H4 (cell line): ENCODE results near the gene SAMD9. TPM values are rescaled to one million over a fixed set of nuclear protein-coding genes. Genes with fewer than 3 reads are reported as not detected.
"Not testable (repeated sequence)": the region's sequence is repeated elsewhere in the genome, so short reads cannot be mapped to it uniquely, and the experiment has no call there.

Experiments
- DNase-seq: peaks from one replicate; pipeline ENCODE4 v3.0.0-alpha.2; 2015; ENCODE audit warnings: low spot score
- total RNA-seq: library from RNA; depleted of rRNA; stranded (reverse); fragments of >200 nt; shearing (Covaris generic); gene quantifications from 2 replicates; pipeline ENCODE4 v1.2.3, GENCODE V29; 2014; rRNA removed

Gene SAMD9
- 24.0 and 36.5 TPM in 2 replicates for total RNA-seq

DNA sequence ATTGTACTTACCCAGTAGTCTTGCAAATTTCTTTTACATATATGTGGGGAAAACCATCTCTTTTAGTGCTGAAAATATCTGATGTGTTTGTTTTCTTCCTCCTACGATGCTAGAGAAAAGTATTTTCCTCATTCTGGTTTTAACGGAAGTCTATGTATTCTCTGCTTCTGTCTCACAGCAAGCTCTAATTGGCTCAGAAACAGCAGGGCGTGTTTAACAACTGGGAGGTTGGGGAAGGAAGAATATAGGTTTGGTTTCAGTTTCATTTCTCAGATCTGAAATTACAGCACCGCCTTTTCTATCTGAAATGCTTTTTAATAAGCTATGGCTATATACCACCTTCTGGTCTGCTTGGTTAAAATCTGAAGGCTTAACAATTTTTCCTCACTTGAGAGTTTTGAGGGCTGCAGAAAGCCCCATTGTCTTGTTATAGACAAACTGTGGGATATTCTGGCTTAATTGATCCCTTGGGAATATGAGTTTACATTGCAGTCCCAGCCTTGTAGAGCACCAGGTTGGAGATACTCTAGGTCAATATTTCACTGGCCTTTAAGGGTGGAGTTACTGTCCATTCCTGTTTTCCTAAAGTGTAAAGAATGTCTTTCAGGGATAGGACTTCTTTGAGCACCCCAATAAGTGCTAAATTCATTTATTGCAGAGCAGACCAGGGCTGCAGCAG is at the start of gene SAMD9:
TSS of gene SAMD9 (minus strand) at position 128 of the 679 bp plus-strand sequence. CDS start 11,882 bp downstream, outside the sequence.
- peak; percentile 97 for DNase-seq

DNA sequence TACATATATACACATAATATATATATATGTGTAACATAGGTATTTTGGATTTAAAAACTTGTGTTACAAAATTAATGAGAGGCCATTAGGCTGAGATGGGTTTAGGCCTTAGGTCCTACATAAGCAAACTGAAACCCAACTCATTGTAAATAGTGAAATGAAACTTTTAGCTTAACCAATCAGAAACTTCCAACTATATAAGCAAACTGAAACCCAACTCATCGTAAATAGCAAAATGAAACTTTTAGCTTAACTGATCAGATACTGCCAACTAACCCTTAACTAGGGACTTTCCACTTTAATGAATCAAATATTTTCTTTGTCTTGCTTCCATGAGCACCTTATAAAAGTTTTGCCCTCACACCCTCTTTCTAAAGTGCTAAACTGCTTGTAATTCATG is 47.7 kb upstream of the SAMD9 start:
- peak; percentile 49 for DNase-seq

DNA sequence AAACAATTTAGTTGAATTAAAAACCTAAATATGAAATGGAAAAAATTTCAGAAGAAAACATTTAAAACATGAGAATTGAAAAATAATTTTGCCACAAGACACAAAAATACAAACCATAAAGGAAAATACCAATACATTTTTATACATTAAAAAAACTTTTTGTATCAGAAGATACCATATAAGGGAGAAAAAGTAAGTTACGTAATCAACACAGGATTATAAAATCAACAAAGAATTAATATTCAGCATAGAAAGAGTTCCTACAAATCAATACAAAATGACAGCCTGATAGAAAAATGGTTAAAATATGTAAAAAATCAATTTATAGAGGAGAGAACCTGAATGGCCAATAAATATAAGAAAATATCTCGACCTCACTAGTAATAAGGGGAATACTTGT is 47.0 kb upstream of the SAMD9 start:
- no peak for DNase-seq

GRCh38 chr7:93161181-93161762 is 43.5 kb upstream of the SAMD9 start:
- DNase-seq = no peak

GRCh38 chr7:93160410-93160809 is 42.6 kb upstream of the SAMD9 start:
- no peak for DNase-seq

DNA sequence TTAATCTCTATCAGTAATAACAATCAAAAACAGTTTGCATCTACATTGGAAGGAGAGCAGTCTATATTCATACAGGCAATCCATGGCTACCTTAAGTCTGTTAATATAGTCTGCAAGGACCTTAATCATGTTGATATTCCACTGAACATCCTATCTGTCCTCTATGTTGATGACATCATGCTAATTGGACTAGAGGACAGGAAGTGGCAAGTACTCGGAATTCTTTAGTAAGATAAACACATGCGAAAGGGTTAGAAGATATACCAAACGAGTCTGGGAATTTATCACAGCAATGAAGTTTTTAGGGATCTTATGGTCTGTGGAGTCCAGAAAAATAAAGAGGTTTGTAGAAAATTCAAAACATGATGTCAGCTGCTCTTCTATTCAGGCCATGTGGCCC is 41.7 kb upstream of the SAMD9 start:
- peak; percentile 56 for DNase-seq

DNA sequence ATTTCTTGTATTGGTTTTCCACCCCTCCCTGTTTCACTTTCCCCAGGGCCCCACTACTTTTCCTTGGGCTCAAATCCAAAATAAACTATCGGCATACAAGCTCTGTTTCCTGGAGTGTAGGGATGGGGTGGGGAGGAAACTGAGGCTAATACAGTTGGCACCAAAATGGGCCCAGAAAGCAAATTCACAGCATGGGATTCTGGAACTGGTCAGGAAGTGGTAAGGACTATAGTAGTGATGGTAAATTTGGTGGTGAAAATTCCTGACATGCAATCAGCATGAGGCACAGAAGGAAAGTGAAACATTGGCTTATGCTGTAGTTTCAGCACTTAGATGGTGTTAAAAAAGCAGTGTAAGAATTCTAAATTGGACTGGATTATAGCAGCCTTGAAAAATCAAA is 39.1 kb upstream of the SAMD9 start:
- peak; percentile 58 for DNase-seq

GRCh38 chr7:93150200-93150835 is 32.5 kb upstream of the SAMD9 start:
- DNase-seq = no peak

DNA sequence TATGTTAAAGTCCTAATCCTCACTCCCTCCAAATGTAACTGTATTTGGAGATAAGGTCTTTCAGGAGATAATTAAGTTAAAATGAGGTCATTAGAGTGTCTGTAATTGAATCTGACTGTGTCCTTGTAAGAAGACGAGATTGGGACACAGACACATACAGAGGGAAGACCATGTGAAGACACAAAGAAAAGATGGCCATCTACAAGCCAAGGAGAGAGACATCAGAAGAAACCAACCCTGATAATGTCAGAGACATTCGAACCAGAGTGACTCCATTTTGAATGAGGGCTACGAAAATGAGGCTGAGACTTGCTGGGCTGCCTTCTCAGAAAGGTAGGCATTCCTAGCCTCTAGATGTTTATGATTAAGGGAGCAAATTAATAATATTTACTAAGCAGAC is 30.9 kb upstream of the SAMD9 start:
- no peak for DNase-seq

DNA sequence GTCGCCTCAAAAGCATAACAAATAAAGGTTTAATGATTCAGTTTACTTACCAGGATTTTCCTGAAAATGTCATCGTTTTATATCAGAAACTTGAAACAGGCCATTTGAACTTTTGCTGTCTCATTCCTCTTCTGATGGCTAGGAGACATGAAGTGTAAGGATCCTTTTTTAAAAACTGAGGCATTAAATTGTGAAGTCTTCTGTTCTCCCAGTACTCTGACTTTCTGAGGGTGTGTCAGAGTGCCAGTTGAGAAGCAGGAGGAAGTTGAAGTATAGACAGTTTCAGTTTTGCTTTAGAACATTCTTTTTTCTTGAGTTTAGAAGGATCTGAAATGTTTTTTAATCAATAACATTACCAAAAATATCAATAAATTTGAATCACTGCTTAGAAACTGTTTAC is 30.4 kb upstream of the SAMD9 start, which contains the start of gene SAMD9L:
TSS of gene SAMD9L (minus strand) at position 242 of the 400 bp plus-strand sequence. CDS start 12,414 bp downstream, outside the sequence.
- DNase-seq = peak; percentile 43

- DNase-seq = peak; percentile 85
Measured at GRCh38 chr7:93147363-93147762, 29.6 kb upstream of the SAMD9 start.

DNA sequence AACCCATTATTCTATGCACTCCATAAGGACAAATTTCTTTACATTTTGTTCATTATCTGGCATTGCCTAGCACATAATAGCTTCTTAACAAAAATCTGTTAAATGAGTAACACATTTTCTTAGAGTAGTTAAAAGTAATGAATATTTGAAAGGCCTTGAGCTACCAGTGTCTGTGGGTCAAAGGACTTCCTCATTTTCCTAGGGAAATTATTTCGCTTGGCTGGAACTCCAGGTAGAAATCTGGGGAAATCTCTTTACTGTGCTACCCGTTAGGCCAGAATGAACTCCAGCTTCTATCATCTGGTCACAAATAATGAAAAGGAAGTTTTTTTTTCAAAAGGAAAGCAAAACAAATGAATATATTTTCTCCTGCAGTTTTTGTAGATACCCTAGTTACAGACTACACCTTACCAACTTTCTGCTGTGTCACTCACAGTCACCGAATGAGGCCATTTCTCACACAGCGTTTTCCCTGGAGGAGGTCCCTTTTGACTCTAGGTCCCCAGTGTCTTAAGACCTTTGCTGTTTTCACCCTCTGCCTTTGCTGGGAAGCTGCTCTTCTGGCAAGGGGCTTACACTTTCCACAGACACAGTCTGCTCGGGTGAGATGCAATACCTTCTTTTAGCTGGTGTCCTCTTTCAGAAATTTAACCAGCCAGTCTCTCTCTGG is 28.8 kb upstream of the SAMD9 start:
- no peak for DNase-seq

GRCh38 chr7:93146036-93146435 is 28.3 kb upstream of the SAMD9 start:
- no peak for DNase-seq

DNA sequence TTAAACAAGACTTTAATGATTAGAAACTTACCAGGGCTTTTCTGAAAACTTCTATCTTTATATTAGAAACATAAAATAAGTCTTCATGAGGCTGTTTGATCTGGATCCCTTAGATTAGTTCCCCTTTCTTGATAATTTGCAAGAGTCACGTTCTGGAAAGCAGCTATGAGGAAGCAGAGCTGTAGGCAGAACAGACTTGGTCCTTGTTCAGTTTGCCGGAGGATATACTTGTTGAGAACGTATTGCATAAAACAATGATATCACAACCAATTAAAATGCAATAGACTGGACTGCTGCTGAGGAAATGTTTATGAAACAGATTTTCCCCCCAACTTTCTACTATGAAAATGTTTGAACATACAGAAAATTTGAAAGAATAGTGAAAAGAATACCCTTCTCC is 27.6 kb upstream of the SAMD9 start:
- DNase-seq = no peak

DNA sequence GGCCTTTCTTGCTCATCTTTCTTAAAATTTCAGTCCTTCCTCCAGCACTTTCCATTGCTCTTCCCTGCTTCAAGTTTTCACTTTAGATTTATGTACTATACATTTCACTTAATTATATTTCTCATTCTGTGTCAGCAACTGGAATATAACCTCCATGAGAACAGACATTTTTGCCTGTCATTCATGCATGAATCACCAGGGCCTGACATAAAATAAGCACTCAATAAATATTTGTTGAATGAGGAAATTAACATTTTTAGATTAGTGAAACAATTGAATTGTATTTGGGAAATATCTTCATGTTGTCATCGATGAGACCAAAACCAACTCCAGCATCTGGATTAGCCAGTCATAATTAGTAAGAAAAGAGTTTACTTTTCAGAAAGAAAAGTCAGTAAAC is 24.3 kb upstream of the SAMD9 start:
- no peak for DNase-seq

- DNase-seq = no peak
Measured at GRCh38 chr7:93140582-93141191, 22.9 kb upstream of the SAMD9 start.

- no peak for DNase-seq
Measured at GRCh38 chr7:93138576-93138975, 20.8 kb upstream of the SAMD9 start.

- DNase-seq = no peak
Measured at GRCh38 chr7:93133005-93133404, 15.2 kb upstream of the SAMD9 start.

GRCh38 chr7:93132216-93132615 is 14.4 kb upstream of the SAMD9 start:
- DNase-seq = no peak

DNA sequence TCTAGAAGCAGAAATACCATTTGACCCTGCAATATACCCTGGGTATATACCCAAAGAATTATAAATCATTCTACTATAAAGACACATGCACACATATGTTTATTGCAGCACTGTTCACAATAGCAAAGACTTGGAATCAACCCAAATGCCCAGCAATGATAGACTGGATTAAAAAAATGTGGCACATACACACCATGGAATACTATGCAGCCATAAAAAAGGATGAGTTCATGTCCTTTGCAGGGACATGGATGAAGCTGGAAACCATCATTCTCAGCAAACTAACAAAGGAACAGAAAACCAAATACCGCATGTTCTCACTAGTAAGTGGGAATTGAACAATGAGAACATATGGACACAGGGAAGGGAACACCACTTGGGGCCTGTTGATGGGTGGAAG is 9.2 kb upstream of the SAMD9 start:
- DNase-seq = not testable (repeated sequence)

DNA sequence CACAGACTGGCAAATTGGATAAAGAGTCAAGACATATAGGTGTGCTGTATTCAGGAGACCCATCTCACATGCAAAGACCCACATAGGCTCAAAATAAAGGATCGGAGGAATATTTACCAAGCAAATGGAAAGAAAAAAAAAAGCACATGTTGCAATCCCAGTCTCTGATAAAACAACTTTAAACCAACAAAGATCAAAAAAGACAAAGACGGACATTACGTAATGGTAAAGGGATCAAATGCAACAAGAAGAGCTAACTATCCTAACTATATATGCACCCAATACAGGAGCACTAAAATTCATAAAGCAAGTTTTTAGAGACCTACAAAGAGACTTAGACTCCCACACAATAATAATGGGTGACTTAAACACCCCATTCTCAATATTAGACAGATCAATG is 5.8 kb upstream of the SAMD9 start:
- not testable (repeated sequence) for DNase-seq
